Measurements from ENCODE around the gene GJA3. TPM values are rescaled to one million over a fixed set of nuclear protein-coding genes. Genes with fewer than 3 reads are reported as not detected.

GJA3 gene
- total and polyA plus RNA-seq, 10 of the 15 experiments (the other 5 are each of a cell fraction or from before 2014, with no cell fraction given): 0.03 to 0.11 (median 0.04) TPM; not detected in 5

- ChIA-PET SMC1A (ENCODE audit: uncharacterized antibody, unreplicated experiment) (no interaction called here), CTCF (interaction anchor here (5.0 to 6.6 kb wide), 2 partner anchors 9 to 296 kb away, joined by 67 to 101 read pairs; no protein-coding TSS in a partner anchor), RAD21 (ENCODE audit: unreplicated experiment) (no interaction called here), POLR2A (no interaction called here)
- H3K27me3 ChIP-seq (replicated peaks in 1 of 2; ENCODE audit: control insufficient read depth in 2 of 2, insufficient read depth in 2 of 2, low read length in 1 of 2): peaks cover 7 to 25% of the 10 kb centered on the region in 2 experiments; a peak in 3 of 4 replicates
- ATAC-seq (peak; percentile 21), DNase-seq (ENCODE audit: low read depth, low spot score) (no peak), FAIRE-seq (no peak)
- BruUV-seq (replicated peaks): no TSS peak
- WGBS (ENCODE audit: insufficient coverage, insufficient replicate concordance, low lambda C conversion rate, missing lambda C conversion rate): 5% methylated on average over 36 of the region's 53 CpGs
- peak overlapping the region; percentile 91 for H3K4me2 ChIP-seq (ENCODE audit: control insufficient read depth, insufficient read depth)
- H3K79me2 ChIP-seq (ENCODE audit: control insufficient read depth, insufficient read depth, low read length): no peaks in the 10 kb centered on the region
- H3K36me3 ChIP-seq (ENCODE audit: control insufficient read depth in 2 of 2, insufficient read depth in 2 of 2, low read length in 1 of 2): no peaks in the 10 kb centered on the region
- H4K20me1 ChIP-seq (ENCODE audit: control insufficient read depth, insufficient read depth): no peaks in the 10 kb centered on the region
- no peak overlapping the region for H3K27ac ChIP-seq (ENCODE audit: control insufficient read depth, insufficient read depth)
- peak overlapping the region; percentile 70 for H3K4me3 ChIP-seq
- in situ Hi-C loops (cut with MboI) (loop anchor here (25.0 kb wide), 1 partner anchor 644 kb away; no protein-coding TSS in a partner anchor), intact Hi-C loops (cut with micrococcal nuclease; ENCODE audit: unreplicated experiment) (loop anchor here (5.0 kb wide), 1 partner anchor 219 kb away; no protein-coding TSS in a partner anchor)
- H2AFZ ChIP-seq (ENCODE audit: control insufficient read depth, low read depth, low read length): no peak overlapping the region; the same call in 1 of the 2 replicates
- H3K9ac ChIP-seq (ENCODE audit: control insufficient read depth, insufficient read depth, low read length): peak overlapping the region; percentile 14
- H3K9me3 ChIP-seq (replicated peaks; ENCODE audit: control insufficient read depth, insufficient read depth, low read length): no peaks in the 10 kb centered on the region
- peaks cover 12% of the 10 kb centered on the region for H3K4me1 ChIP-seq (ENCODE audit: control insufficient read depth, insufficient read depth, low read length)
- TF ChIP-seq ZNF207 (IDR thresholded peaks at IDR 0.05; ENCODE audit: borderline replicate concordance) (no peak), E2F4 (IDR thresholded peaks at IDR 0.05; ENCODE audit: low read depth, low read length) (no peak), CEBPB (IDR thresholded peaks at IDR 0.05; ENCODE audit: borderline replicate concordance in 1 of 2, low read depth in 2 of 2, low read length in 2 of 2) (no peak), KAT2A (conservative IDR thresholded peaks at IDR 0.05; ENCODE audit: control insufficient read depth, low read depth, low read length) (no peak), MXI1 (IDR thresholded peaks at IDR 0.05; ENCODE audit: low read depth, low read length) (no peak), MYC (IDR thresholded peaks at IDR 0.05; ENCODE audit: insufficient read depth, insufficient read length, insufficient replicate concordance, low read length, severe bottlenecking) (no peak), PRDM15 (CRISPR knock-in tag; IDR thresholded peaks at IDR 0.05) (no peak), SIX5 (IDR thresholded peaks at IDR 0.05; ENCODE audit: low read depth, low read length, severe bottlenecking) (no peak), LARP7 (IDR thresholded peaks at IDR 0.05) (no peak), IRF4 (IDR thresholded peaks at IDR 0.05; ENCODE audit: low read depth, low read length) (no peak), NR2F1 (conservative IDR thresholded peaks at IDR 0.05) (no peak), ZBTB4 (CRISPR knock-in tag; IDR thresholded peaks at IDR 0.05) (no peak), SREBF2 (IDR thresholded peaks at IDR 0.05; ENCODE audit: low read length) (no peak), NFIC (IDR thresholded peaks at IDR 0.05; ENCODE audit: low read depth, low read length) (no peak), CBX3 (IDR thresholded peaks at IDR 0.05; ENCODE audit: borderline replicate concordance, low read depth) (no peak), EED (IDR thresholded peaks at IDR 0.05; ENCODE audit: low read depth) (no peak)
Observed at GRCh38 chr13:20193162-20193906, 32.5 kb upstream of the GJA3 start.

Measured in GM12878 (cell line).